ENCODE data around the gene CSNK2A1. TPM values are rescaled to one million over a fixed set of nuclear protein-coding genes. Genes with fewer than 3 reads are reported as not detected.

CSNK2A1 gene
- total and polyA plus RNA-seq, 2 donors (not counting 3 experiments of a cell fraction or from before 2014, with no cell fraction given): 68.4 to 142 TPM

GRCh38 chr20:563187-563586, 19.6 kb upstream of the CSNK2A1 start:
- DNase-seq (ENCODE audit: low read depth, low spot score) (no peak), FAIRE-seq (no peak)
- no TSS peak for BruUV-seq (replicated peaks)
- Histone ChIP-seq H2AFZ (ENCODE audit: low read depth, low read length) (no peak overlapping the region), H3K4me3 (replicated peaks in 1 of 3; ENCODE audit: insufficient read depth in 1 of 3, low read depth in 1 of 3, low read length in 3 of 3) (no peak overlapping the region), H3K9me1 (replicated peaks; ENCODE audit: control insufficient read depth, extremely low read depth, insufficient read depth, low read length) (no peaks in the 10 kb centered on the region), H3K4me2 (ENCODE audit: insufficient read depth, low read length) (no peak overlapping the region), H3K9ac (replicated peaks; ENCODE audit: extremely low read depth, insufficient read depth, low read length) (no peak overlapping the region), H4K20me1 (replicated peaks; ENCODE audit: control insufficient read depth, extremely low read depth, insufficient read depth, low read length) (no peaks in the 10 kb centered on the region), H3K79me2 (ENCODE audit: control insufficient read depth, insufficient read depth, low read length) (no peaks in the 10 kb centered on the region), H3K4me1 (ENCODE audit: control insufficient read depth, extremely low read depth, insufficient read depth, low read length) (no peaks in the 10 kb centered on the region), H3K27ac (ENCODE audit: insufficient read depth, low read depth, low read length) (no peak overlapping the region), H3K27me3 (ENCODE audit: control insufficient read depth in 2 of 2, insufficient read depth in 2 of 2, low read length in 2 of 2) (peaks cover 0 to 12% of the 10 kb centered on the region in 2 experiments), H3K36me3 (ENCODE audit: control insufficient read depth in 2 of 2, extremely low read depth in 1 of 2, insufficient read depth in 2 of 2, low read length in 2 of 2) (no peaks in the 10 kb centered on the region), H3K9me3 (replicated peaks; ENCODE audit: control insufficient read depth, insufficient read depth, low read length) (no peaks in the 10 kb centered on the region)
- dilution Hi-C loops (cut with MboI; ENCODE audit: extremely low pct_ligation_motif_present, low sequenced_read_pairs) (no loop called here), intact Hi-C loops (cut with micrococcal nuclease) (no loop called here)
- ChIA-PET POLR2A (no interaction called here), CTCF (interaction anchor here (1.2 to 6.0 kb wide), 10 partner anchors 9 to 176 kb away, joined by 3 to 298 read pairs (median 12); no protein-coding TSS in a partner anchor)
- TF ChIP-seq EZH2 (IDR thresholded peaks at IDR 0.05; ENCODE audit: borderline replicate concordance, low read depth, low read length, severe bottlenecking): no peak
- TF ChIP-seq POLR2AphosphoS5 (IDR thresholded peaks at IDR 0.05; ENCODE audit: insufficient read depth, low read depth, low read length): no peak
- no peak for TF ChIP-seq MYC (IDR thresholded peaks at IDR 0.05; ENCODE audit: low read depth, low read length)
- no peak for TF ChIP-seq CTCF (IDR thresholded peaks at IDR 0.05; ENCODE audit: extremely low read depth in 1 of 2, insufficient read depth in 1 of 2, low read depth in 1 of 2, low read length in 2 of 2)
- TF ChIP-seq POLR2A (IDR thresholded peaks at IDR 0.05; ENCODE audit: low read depth, low read length): no peak
- no peak for TF ChIP-seq GATA2 (IDR thresholded peaks at IDR 0.05; ENCODE audit: insufficient read depth, insufficient read length, low read depth, low read length)
- TF ChIP-seq FOS (IDR thresholded peaks at IDR 0.05; ENCODE audit: borderline replicate concordance, insufficient read depth, low read length): no peak
- no peak for TF ChIP-seq JUN (IDR thresholded peaks at IDR 0.05; ENCODE audit: borderline replicate concordance, insufficient read depth, insufficient read length, low read depth)
- TF ChIP-seq, protein P1, sequence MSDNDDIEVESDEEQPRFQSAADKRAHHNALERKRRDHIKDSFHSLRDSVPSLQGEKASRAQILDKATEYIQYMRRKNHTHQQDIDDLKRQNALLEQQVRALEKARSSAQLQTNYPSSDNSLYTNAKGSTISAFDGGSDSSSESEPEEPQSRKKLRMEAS (IDR thresholded peaks at IDR 0.05; ENCODE audit: insufficient read depth, insufficient read length): no peak

All from endothelial cell of umbilical vein (primary cell).